NT2/D1 (cell line): ENCODE measurements around the gene KCNJ2.

Experiments
- YY1 ChIP-seq: IDR thresholded peaks from 2 replicates; pipeline ENCODE4 v1.6.1; 2011; ENCODE audit not compliant: insufficient read length, insufficient read depth
- ZNF274 ChIP-seq: IDR thresholded peaks from 2 replicates; pipeline ENCODE4 v1.6.1; 2011; ENCODE audit warnings: mild to moderate bottlenecking, low read depth, low read length

DNA sequence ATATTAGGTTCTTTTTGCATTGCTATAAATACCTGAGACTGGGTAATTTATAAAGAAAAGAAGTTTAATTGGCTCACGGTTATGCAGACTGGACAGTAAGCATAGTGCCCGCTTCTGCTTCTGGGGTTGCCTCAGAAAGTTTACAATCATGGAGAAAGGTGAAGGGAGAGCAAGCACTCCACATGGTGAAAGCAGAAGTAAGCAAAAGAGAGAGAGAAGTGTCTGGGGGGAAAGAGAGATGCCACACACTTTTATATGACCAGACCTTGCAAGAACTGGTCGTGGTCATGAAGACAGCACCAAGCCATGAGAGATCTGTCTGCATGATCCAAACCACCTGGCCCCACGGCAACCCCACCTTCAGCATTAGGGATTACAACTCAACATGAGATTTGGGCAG, 48.9 kb upstream of the KCNJ2 start:
- TF ChIP-seq YY1 = no peak
- no peak for TF ChIP-seq ZNF274
